ENCODE results near the gene SCRN3.
A peak's percentile ranks its signal among the peaks of the same experiment; 100 is the strongest.
"Not testable (repeated sequence)": the region's sequence is repeated elsewhere in the genome, so short reads cannot be mapped to it uniquely, and the experiment has no call there.

Gene SCRN3, protein sequence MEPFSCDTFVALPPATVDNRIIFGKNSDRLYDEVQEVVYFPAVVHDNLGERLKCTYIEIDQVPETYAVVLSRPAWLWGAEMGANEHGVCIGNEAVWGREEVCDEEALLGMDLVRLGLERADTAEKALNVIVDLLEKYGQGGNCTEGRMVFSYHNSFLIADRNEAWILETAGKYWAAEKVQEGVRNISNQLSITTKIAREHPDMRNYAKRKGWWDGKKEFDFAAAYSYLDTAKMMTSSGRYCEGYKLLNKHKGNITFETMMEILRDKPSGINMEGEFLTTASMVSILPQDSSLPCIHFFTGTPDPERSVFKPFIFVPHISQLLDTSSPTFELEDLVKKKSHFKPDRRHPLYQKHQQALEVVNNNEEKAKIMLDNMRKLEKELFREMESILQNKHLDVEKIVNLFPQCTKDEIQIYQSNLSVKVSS

DNA sequence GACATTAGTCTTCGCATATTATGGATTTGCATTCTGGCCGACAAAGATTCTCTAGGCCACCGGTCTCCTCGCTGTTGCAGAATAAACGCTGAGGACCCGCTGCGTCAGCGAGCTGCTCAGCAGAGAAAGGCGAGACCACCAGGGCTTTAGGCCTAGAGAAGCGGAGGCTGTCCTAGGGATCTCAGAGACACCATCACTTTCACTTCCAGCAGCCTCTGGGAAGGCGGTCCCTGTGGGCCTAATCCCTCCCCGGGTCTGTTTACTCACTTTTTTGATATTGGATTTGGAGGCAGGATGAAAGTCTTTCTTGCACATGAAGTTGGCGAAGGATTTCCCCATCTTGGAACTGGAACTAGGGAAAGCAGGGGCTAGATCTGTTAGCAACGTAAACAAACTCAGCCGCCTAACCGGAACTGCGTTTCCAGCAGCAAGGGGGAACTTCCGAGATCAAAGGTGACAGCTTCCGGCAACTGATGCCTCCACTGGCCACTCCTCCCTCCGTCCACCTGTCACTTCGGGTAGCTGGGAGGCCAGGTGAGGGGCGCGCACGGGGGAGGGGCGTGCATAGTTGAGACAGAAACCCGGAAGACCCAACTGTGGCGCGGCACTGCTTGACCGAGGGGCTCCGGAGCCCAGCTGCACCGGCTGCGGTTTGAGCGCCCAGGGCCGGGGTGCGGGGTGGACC lies at the start of gene SCRN3:
Gene SCRN3, plus strand, starts transcription at position 447 of the 685 bp plus-strand sequence. CDS start 2,554 bp downstream, outside the sequence.
- DNase-seq = peak; percentile 18 to 65 (median 37)

DNA sequence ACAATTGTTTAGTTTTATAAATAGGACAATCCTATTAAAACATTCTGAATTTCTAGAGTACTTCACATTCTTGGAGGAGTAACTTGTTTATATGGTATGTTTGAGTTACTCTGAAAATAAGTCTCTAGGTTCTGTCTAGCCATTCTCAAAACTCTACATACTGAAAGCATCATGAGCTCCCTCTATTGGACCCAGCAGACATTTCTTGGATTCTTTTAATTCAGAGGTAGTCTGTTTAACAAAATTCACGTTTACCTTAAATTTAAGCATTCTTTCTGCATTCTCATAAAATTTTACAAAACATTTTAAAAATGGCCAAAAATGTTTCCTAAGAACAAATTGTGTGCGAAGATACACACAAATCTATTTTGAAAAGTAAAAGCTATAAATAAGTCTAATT lies 45.5 kb upstream of the SCRN3 start:
- DNase-seq = no peak

DNA sequence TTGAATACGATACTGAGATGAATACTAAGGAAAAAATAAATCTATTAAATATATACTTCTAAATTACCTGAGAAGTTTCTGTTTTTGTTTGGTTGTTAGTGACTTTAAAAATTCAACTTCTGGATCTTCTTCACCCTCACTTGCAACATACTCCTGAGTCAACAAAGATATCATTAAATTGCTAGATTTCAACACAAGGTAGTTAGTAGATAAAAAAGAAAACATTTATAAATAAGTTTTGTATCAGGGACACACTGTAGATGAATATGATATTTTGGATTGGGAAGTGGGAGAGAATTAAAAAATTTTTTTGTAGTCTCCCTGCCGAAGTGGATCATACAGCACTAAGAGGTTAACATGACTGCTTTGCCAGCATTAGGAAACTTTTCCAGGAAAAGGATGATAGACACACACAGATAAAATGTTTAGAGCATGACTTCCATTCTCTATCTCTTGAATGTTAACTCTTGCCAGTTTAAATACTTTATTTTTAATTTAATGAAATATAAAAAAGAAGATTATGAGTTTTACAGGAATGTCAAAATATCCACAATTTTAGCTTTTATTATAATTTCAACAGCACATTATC lies 44.8 kb upstream of the SCRN3 start:
- no peak for DNase-seq

DNA sequence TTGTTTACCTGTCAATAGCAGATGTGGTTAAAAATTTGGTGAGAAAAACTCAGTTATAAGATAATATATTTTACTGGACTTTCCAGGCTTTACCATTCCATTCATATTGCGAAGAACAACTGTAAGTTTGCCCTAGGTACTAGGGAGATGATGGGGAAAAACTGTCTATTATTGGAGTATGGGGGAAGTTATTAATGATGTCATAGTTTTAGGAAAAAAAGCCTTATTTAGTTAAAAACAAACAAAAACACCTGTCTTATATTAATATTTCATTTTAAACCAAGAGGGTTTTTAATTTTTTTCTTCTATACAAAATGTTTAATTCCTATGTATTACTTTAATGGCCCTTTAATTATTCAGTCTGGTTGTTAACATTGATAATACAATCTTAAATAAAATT lies 42.5 kb upstream of the SCRN3 start:
- no peak for DNase-seq

DNA sequence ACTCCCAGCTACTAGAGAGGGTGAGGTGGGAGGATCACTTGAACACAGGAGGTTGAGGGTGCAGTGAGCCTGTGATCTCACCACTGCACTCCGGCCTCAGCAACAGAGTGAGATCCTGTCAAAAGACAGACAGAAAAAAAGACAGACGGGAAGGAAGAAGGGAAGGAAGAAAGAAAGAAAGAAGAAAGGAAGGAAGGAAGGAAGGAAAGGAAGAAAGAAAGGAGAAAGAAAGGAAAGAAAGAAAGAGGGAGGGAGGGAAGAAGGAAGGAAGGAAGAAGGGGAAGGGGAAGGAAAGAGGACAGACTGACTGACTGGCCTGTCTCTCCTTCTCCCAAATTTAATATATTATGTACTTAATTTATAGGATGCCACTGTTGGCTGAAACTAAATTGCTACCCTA lies 39.2 kb upstream of the SCRN3 start:
- no peak for DNase-seq

DNA sequence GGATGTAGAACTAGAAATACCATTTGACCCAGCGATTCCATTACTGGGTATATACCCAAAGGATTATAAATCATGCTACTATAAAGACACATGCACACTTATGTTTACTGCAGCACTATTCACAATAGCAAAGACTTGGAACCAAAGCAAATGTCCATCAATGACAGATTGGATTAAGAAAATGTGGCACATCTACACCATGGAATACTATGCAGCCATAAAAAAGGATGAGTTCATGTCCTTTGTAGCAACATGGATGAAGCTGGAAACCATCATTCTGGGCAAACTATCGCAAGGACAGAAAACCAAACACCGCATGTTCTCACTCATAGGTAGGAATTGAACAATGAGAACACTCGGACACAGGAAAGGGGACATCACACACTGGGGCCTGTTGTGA lies 35.9 kb upstream of the SCRN3 start:
- DNase-seq = not testable (repeated sequence)

DNA sequence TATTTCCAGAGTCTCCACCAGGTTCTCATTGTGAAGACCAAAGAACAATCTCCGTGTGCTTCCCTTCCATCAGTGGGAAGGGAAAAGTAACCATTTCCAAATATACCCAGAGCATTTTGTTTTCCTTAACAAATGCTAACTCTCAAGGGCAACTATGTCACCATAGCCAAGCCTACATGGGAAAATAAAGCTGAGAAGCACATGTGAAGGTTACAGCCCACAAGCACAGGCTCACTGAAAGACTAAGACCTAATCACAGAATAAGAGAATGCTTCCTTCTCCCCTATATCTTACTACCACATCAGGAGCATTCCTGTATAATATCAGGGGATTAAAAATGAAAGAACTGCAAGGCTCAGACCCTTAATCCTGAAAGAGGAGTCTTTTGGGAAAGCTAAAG lies 32.6 kb upstream of the SCRN3 start:
- DNase-seq = no peak

DNA sequence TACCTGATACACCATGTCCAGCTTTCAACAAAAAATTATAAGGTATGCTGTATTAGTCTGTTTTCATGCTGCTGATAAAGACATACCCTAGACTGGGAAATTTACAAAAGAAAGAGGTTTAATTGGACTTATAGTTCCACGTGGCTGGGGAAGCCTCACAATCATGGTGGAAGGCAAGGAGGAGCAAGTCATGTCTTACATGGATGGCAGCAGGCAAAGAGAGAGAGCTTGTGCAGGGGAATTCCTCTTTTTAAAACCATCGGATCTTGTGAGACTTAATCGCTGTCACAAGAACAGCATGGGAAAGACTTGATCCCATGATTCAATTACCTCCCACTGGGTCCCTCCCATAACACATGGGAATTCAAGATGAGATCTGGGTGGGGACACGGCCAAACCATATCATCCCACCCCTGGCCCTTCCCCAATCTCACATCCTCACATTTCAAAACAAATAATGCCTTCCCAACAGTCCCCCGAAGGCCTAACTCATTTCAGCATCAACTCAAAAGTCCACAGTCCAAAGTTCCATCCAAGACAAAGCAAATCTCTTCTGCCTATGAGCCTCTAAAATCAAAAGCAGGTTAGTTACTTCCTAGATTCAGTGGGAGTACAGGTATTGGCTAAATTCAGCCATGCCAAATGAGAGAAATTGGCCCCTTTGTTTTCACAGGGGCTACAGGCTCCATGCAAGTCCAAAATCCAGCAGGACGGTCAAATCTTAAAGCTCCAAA lies 31.9 kb upstream of the SCRN3 start:
- not testable (repeated sequence) for DNase-seq

DNA sequence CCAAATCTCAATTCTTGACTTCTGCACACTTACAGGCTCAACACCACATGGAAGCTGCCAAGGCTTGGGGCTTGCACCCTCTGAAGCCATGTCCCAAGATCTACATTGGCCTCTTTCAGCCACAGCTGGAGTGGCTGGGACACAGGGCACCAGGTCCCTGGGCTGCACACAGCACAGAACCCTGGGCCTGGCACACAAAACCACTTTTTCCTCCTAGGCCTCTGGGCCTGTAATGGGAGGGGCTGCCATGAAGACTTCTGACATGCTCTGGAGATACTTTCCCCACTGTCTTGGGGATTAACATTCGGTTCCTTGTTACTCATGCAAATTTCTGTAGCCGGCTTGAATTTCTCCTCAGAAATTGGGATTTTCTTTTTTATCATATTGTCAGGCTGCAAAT lies 30.9 kb upstream of the SCRN3 start:
- DNase-seq = no peak

DNA sequence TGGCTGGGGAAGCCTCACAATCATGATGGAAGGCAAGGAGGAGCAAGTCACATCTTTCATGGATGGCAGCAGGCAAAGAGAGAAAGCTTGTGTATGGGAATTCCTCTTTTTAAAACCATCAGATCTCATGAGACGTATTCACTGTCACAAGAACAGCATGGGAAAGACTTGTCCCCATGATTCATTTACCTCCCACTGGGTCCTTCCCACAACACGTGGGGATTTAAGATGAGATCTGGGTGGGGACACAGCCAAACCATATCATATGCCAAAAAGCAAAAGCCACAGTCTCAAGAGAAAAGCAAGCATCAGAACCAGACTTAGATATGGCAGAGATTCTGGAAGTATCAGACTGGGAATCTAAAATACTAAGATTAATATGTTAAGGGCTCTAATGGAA lies 30.0 kb upstream of the SCRN3 start:
- DNase-seq = no peak

DNA sequence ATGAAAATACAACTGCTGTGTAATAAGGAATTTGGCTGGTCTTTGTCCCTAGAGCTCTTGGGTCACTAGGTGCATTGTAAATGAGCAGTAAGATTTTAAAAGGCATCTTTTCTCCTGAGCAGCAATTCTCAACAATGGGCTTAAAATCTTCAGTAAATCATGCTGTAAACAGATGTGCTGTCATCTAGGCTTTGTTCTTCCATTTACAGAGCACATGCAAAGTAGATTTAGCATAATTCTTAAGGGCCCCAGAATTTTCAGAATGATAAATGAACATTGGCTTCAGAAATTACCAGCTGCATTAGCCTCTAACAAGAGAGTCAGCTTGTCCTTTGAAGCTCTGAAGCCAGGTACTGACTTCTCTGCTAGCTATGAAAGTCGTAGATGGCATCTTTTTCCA lies 26.8 kb upstream of the SCRN3 start:
- DNase-seq = no peak

DNA sequence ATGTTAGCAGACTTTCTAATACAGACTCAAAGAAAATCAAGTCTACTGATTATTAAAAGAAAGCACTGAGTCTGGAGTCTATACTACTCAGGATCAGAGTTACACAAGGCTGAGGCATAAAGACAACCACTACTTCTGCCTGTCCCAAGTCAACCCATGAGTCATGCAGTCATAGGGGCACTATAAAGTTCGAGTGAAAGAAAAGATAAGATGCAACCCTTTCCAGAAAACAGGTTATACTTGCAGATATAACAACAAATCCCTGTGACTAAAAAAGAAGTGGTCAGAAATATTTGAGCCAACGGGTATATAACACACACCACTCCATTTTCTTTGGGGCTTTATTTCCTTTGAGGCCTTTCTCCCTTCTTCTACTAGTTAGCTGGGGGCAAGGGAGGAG lies 18.6 kb upstream of the SCRN3 start:
- no peak for DNase-seq

DNA sequence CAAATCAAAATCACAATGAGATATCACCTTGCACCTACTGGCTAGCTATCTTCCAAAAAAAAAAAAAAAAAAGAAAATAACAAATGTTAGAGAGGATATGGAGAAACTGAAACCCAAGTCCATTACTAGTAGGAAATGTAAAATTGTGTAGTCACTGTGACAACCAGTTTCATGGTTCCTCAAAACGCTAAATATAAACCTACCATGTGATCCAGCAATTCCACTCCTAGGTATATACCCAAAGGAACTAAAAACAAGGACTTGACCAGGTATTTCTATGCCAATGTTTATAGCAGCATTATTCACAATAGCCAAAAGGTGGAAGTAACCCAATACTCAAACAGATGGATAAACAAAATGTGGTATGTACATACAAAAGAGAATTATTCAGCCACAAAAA lies 11.7 kb upstream of the SCRN3 start:
- DNase-seq = no peak

DNA sequence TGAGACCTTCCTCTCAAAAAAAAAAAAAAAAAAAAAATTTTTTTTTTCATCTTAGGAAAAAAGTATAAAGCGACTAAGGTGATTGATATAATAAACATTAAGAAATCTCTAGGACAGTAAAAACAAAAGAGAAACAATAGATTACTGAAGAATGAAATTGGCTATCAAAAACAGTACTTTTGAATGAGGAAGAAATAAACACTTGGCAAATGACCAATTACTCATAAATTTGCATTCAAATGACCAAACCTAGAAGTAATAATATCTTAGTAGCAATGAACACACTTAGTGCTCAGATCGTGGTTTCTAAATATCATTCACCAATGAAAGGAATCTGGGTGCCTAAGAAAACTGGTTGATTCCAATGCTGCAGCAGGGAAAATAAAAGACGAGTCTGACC lies 10.3 kb upstream of the SCRN3 start:
- DNase-seq = no peak

DNA sequence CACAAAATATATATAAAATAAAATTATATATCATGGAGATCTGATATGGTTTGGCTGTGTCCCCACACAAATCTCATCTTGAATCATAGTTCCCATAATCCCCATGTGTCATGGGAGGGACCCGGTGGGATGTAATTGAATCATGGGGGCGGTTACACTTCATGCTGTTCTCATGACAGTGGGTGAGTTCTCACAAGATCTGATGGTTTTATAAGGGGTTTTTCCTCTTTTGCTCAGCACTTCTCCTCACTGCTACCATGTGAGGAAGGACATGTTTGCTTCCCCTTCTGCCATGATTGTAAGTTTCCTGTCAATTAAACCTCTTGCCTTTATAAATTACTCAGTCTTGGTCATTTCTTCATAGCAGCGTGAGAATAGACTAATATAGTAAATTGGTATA lies 6.8 kb upstream of the SCRN3 start:
- DNase-seq = not testable (repeated sequence)

DNA sequence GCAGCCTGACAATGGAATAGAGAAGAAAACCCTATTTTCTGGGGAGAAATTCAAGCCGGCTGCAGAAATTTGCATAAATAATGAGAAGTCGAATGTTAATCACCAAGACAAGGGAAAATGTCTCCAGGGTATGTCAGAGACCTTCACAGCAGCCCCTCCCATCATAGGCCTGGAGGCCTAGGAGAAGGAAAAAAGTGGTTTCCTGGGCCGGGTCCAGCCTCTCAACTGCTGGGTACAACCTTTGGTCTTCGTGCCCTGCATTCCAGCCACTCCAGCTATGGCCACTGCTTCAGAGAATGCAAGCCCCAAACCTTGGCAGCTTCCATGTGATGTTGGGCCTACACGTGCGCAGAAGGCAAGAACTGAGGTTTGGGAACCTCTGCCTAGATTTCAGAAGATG lies 6.0 kb upstream of the SCRN3 start:
- DNase-seq = no peak

DNA sequence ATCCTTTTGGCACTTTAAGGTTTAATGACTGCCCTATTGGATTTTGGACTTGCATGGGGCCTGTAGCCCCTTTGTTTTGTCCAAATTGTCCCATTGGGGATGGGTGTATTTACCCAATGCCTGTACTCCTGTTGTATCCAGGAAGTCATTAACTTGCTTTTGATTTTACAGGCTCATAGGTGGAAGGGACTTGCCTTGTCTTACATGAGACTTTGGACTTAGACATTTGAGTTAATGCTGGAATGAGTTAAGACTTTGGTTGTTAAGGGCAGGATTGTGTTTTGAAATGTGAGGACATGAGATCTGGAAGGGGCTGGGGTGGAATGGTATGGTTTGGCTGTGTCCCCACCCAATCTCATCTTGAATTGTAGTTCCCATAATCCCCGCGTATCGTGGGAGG lies 5.2 kb upstream of the SCRN3 start:
- DNase-seq = not testable (repeated sequence)

DNA sequence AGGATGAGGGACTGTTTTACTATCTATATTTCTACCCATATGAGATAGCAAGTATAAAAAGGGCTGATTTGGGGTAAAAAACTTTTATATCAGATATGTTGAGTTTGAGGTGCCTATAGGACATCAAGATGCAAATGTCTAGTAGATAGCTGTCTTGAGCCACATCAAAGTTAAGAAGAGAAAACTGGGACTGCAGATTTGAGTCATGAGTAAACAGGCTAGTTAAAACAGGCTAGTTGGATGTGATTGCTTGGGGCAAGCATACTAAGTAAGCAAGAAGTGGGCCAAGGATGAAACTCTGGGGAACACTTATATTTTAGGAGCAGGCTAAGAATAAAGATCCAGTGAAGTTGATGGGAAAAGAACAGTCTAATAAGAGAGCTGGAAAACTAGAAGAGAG lies 2.8 kb upstream of the SCRN3 start:
- DNase-seq = no peak

DNA sequence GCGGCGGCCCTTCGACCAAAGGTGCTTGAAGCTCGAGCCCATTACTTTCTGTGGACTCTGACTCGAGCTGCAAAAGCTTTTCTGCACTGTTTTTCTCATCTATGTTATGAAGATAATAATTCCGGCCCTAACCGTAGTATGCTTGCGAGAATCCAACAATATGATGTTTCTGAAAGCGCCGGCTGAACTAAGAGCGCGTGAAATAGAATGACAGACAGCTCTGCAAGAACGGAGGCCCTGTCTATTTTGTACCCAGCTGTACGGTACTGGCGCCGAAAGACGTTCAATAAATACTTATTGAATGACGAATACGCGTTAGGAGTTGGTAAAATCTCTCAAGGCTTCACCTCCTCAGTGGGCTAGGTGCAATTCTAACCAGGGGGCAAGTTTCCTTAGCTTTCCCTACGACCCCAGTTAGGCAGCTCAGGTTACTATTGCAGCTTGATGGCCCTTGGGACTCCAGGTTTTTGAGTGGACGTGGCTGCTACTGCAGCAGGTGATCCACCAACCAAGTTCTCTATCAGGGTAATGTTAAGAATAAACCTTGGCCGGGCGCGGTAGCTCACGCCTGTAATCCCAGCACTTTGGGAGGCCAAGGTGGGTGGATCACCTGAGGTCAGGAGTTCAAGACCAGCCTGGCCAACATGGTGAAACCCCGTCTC lies 570 bp downstream of the SCRN3 start:
- DNase-seq = no peak

DNA sequence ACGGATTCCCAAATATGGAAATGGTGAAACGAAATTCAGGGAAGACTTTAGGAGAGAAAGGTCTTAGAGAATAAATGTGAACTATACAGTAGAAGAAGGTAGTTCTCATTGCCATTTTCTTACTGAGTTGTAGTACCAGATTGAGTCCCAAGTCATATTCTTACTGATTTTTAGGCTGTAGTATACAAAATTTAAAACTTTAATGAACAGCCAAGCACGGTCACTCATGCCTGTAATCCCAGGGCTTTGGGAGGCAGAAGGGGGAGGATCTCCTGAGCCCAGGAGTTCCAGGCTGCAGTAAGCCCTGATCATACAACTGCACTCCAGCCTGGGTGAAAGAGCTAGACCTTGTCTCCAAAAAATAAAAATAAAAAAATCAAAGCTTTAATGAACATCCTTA lies 2.2 kb downstream of the SCRN3 start:
- no peak for DNase-seq

DNA sequence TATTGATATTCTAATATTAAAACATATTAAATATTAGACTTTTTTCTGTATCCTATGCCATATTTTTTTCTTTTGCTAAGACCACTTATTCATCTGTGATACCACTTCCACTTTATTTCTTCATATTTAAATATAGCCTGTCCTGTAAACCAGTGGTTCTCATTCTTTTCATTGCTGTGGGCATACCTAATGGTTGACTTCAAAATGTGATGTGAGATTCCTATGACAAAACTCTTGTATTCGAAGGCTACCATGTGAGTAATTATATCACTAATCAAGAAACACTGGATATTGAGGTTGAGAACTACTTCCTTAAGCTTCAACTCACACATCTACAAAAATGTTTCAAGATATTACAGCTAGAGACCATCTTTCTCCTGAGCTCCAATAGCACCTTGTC lies 3.6 kb downstream of the SCRN3 start:
- DNase-seq = no peak

DNA sequence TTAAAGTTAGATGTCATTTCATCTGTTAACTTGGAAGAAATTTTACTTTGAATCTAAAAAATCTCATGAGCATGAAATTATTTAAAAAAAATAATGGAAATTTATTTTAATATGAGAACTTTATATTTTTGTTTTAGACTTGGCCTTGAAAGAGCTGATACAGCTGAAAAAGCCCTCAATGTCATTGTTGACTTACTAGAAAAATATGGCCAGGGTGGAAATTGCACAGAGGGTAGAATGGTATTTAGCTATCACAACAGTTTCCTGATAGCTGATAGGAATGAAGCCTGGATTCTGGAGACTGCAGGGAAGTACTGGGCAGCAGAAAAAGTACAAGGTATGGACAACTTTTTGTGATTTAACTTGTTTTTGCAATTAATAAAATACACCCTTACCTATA lies 5.3 kb downstream of the SCRN3 start:
- DNase-seq = no peak

DNA sequence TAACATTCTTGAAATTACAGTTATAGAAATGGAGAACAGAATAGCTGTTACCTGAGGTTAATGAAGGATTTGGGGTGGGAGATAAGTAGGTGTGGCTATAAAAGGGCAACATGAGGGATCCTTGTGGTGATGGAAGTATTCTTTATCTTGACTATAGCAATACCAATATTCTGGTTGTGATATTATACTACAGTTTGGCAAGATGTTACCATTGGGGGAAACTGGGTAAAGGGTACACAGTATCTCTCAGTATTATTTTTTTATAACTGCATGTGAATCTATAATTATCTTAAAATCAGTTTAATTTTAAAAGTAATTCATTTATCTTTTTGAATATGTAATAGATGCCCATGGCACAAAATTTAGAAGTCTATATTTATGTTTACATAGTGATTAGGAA lies 8.1 kb downstream of the SCRN3 start:
- DNase-seq = no peak
